ENCODE data around the gene TNPO3.
"Not testable (repeated sequence)": the region's sequence is repeated elsewhere in the genome, so short reads cannot be mapped to it uniquely, and the experiment has no call there.

The TNPO3 gene

DNA sequence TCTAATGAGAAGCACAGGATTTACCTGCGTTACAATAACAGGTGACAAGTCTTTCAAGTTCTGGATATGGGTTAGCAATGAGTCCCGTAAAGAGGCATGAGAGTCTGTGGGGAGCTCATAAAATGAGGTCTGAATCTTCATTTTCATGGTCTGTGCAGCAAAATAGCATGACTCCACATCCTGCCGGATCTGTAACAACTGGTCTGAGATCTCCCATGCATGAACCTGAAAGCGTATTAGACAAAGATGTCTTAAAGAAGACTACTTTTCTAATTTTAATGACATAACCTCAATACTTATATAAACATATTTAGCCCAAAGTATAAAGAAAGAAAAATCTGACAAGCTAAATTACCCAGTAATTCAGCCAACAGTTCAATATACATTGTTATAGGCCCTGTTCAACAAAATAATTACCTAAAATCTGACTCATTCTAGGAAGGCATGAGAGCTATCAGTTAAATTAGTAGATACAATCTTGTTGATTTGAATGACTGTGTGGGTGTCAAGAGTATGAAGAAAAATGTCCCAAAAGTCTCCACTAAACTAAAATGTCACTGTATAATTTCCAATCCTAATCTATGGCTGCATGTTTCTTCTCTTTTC lies 36.9 kb downstream of the TNPO3 start:
- no peak for DNase-seq

DNA sequence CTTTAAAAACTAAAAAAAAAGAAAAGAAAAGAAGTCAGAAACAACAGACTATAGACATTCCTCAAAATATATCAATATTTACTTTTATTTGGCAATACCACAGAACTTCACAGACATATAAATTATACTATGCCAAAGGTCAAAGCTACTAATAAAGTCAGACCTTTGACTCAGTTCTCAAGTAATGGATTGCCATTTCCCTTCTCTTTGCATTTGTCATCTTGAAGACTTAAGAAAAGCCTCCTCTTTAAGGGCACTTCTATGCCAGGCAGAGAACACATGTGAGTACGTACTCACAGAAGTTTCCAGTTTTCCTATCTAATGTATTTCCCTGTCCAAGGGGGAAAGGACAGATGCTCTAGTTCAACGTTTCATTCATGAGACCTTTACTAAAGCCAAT lies 37.6 kb downstream of the TNPO3 start:
- DNase-seq: no peak

DNA sequence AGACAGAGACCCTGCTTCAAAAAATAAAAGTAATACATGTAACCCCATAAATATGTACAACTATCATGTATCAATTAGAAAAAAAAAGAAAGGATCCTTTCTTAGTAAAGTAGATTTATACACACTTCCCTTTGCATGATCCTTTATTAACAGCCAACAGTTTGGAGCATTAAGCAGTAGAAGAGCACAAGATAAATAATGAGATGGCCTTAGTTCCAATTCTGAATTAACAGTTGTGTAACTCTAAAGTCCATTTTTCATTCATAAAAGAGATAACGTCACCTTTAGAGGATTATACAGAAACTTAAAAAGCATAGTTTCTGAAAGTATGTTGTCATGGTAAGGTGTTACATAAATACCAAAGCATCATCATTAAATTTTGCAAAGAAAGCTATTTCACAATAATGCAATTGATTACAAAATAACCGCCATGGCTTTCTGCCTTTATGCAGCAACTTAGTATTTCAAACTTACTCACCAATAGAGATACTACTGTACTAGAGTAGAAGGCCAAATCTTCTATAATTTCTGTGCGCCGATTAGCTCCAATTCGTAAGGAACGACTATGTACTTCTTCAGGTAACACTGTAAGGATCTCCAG lies 40.3 kb downstream of the TNPO3 start:
- DNase-seq: no peak

DNA sequence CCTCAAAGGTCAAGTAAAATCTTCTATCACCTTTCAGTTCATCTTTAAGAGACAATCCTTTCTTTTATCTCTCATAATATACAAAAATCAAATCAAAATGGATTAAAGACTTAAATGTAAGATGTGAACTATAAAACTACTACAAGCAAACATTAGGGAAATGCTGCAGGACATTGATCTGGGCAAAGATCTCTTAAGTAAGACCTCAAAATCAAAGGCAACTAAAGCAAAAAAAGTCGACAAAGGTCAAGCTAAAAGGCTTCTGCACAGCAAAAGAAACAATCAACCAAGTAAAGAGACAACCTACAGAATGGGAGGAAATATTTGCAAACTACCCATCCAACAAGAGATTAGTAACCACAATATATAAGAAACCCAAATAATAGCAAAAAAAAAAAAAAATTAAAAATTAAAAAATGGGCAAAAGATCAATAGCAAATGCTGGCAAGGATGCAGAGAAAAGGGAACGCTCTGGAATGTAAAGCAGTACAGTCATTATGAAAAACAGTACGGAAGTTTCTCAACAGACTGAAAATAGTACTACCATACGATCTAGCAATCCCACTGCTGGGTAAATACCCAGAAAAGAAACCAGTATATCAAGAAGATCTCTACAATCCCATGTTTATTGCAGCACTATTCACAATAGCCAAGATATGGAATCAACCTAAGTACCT lies 41.7 kb downstream of the TNPO3 start:
- DNase-seq: no peak

DNA sequence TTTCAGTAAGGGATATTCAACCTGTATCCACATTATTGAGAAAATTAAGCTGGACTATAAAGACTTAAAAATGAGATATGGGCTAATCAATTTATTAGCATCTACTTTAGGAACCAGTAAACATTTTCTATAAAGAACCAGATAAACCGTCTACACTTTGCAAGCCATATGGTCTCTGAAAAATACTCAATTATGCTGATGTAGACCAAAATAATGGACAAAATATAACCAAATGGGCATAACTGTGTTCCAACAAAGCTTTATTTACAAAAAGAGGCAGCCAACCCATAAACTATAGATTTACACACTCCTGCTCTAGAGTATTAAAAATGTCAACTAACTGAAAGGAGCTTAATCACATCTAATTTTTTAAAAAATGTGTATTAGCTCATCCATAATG lies 42.3 kb downstream of the TNPO3 start:
- no peak for DNase-seq

DNA sequence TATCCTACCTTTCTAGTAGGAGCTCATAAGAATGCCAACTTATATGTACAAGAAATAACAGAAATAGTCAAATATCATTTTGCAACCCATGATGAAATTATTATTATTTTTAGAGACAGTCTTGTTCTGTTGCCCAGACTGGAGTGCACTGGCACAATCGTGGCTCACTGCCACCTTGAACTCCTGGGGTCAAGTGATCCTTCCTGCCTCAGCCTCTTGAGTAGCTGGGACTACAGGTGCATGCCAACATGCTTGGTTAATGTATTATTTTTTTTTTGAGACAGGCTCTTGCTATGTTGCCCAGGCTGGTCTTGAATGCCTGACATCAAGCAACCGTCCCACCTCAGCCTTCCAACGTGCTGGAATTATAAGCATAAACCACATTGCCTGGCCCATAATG lies 44.8 kb downstream of the TNPO3 start:
- DNase-seq: no peak

DNA sequence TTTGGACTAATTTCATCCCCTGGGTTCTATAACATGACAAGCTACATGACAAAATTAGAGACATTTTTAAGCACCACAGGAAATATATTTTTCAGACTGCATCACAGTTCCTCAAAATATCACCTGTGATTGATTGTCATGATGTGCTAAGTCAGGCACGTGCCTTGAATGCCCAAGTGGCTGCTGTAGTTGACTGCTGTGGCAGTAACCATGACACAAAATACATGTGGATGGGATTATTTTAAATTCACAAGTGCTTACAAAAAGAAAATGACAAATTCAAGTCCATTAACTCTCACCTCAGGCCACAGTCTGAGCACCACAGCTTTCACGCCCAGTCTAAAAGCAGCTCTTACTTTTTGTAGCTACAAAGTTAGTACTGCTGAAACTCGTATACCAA lies 45.5 kb downstream of the TNPO3 start:
- no peak for DNase-seq

DNA sequence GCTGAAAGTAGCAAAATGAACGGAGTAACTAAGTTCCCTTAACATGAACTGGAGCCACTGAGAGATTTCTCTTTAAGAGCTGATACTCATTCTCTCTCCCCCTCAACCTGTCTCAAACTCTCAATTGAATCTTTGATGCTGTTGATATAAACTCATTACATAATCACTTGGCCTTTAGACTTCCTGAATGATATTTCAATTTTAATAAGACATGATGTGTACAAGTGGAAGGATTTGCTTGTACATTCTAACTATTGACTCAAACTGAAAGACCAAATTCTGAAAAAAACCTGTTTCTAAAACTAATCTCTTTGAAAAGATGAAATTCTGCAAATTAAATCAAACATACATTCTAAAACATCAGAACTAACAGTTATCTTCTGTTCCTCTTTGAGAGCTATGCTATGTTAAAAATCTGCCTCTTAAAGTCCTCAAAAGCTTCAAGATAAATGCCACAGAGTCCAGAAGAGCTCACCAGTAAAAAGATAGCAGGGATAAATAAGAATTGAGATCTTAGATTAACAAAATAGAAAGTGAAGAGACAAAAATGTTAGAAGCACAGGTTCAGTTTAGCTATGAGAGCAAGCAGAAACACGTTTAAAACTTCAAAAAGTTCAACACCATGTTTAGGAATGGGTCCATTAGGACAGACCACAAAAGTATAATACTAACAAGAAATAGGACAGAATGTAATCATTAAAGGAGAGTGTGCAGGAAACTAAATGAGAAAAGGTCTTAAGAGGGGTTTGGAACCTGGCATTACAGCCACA lies 46.1 kb downstream of the TNPO3 start:
- no peak for DNase-seq

DNA sequence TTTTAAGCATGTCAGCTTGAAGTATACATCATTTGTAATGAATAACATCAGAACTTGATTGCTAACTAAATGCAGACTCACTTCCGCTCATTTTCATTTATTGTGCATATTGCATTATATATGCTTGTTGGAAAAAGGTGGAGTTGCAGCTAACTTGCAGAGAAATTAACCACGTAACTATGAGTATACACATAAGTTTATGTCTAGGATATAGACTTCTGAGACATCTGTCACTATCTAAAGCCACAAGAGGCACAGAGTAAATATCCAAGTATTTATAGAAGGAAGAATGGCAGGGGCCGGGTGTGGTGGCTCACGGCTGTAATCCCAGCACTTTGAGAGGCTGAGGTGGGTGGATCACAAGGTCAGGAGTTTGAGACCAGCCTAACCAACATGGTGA lies 47.3 kb downstream of the TNPO3 start:
- DNase-seq: no peak

DNA sequence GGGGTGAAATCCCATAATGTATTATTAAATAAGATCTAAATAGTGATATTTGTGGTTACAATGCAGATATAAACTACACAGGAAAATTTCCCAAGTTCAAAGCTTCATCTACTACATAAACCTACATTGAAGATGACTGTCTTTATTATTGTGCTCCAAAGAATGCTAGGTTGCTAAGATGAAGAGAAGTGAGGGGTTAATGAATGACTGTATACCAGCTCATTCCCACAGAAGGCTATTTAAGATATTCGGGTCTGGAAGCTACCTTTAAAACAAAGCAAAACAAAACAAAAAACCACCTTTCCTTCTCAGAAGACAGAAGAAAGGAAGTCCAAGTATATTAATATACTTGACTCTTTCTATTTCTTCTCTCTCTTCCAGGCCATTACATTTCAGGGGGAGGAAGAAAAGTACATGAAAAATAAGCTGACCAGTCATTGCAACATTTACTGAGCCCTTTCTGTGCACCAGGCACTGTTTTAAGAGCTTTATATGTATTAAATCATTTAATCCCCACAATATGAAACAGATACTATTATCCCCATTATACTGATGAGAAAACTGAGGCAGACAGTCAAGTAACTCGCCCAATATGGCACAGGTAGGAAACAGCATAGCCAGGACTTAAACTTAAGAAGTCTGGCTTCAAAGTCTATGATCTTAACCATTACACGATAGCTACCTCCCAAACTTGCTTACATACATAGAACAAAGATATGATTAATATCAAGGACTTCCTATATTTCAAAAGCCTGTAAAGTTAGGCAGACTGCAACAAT lies 48.1 kb downstream of the TNPO3 start:
- no peak for DNase-seq

DNA sequence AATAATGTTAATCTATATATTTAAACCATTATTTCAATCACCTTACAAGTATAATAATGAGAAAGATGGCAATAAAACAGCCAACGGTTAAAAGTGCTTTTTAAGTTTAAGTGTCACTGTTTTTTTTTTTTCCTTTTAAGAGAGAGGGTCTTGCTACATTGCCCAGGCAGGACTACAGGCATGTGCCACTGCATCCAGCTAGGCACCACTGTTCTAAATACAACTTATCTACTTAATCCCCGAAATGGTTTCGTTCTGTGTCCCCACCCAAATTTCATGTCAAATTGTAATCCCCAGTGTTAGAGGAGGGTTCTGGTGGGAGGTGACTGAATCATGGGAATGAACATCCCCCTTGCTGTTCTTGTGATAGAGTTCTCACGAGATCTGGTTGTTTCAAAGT lies 49.7 kb downstream of the TNPO3 start:
- no peak for DNase-seq

DNA sequence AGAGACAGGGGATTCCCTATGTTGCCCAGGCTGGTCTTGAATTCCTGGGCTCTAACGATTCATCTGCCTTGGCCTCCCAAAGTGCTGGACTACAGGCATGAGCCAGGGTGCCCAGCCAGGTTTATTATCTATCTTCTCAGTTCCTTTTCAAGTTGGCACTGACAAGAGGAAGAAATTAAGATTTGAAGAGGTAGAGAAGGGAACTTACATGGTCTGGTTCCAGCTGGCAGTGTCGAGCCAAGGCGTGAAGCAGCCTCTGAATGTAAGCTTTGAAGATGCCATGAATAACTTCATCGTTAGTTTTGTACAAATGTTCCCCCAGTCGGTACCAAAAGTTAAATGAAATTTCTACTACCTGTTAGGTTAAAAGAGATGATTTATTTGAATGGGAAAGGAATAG lies 57.7 kb downstream of the TNPO3 start:
- no peak for DNase-seq

DNA sequence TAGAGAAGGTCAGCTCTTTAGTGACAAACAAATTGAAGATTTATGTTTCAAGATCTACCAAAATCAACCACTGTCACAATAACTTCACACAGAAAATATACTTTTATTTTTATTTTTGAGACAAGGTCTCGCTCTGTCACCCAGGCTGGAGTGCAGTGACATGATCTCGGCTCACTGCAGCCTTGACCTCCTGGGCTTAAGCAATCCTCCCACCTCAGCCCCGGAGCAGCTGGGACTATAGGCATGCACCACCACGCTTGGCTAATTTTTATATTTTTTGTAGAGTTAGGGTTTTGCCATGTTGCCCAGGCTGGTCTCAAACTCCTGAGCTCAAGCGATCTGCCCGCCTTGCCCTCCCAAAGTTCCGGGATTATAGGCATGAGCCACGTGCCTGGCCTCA lies 60.4 kb downstream of the TNPO3 start:
- not testable (repeated sequence) for DNase-seq

DNA sequence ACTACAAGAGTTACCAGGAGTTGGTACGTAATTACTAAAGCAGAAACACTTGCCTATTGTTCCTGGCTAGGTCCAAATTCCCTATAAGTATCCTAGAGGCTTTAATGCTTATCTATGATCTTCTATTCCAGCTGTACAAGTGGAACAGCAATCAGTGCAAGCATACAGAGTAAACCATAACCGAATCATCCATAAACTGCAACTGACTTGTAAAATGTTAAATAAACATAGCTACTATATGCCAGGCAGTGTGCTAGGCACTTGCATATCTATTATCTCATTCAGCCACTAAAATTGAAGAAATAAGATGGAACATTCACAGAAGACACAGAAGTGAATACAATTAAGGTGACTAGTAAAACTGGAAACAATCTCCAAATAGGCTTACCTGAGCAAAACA lies 61.5 kb downstream of the TNPO3 start:
- DNase-seq: no peak

DNA sequence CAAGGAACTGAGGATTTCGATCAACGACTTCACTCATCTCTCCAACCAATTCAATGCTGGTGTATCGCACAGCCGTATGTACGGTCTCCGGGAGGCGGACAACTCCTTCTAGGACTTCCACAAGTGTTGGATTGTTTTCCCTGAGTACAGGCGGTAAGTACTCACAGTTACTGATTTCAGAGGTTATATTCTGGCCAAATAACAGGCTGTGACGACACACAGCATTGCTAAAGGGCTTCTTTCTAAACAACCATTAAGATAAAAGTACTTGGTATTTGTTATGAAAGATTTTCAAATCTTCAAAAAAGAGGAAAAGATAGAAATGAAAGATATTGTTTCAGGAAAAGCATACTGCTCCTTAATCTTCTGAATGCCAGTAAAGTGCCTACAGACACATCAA lies 65.0 kb downstream of the TNPO3 start:
- DNase-seq: no peak

DNA sequence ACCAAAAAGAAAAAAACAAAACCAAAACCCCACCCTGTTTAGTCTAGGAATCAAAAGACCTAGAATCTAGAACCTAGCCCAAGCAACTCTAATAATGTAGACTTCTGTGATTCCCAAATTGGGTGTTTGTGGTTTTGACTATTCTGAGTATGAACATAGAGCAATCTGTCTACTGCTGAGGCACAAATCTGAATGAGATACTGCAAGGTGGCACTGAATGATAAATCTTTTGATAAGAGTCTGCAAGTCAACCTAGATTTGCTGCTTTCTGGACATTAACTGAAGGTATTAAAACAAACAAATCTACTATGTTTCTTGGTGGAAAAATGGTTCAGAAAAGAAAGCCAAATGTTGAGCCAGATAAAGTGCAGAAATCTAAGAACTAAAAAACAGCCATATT lies 66.5 kb downstream of the TNPO3 start:
- no peak for DNase-seq

DNA sequence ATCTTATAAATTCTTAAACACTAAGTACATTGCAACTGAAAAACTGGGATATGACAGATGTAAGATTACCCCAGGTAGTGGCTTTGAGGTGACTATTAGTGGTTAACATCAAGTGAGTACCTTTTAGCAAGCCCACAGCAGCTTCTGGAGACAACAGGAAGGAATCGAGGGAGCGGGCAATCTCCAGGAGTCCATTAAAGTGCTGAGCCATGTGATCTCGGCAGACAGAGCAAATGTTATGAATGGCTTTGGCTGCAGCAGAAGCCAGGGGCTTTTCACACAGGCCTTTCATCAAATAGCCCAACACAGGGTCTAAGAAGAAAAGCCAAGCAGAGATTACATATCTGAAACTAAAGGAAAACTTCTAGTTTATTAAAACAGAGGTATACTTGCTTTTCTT lies 68.3 kb downstream of the TNPO3 start:
- DNase-seq: peak in 7 of 56 donors; percentile 1 to 10 (median 4)

DNA sequence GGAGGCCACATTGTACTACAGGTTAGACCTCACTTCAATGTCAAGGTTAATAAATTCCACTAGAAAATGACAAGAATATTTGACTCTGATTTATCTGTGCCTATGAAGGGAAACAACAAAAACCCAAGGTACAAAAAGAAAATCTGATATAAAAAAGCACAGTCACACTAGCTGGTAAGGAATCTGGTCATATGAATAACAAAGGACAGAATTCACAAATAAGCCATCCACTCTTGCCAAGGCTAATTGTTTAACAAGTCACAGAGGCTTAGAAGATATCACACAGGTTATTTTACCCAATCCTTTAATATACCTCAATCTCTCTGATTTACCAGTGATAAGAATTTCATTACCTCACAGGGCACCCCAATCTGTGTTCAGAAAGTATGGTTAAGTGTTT lies 69.3 kb downstream of the TNPO3 start:
- DNase-seq: no peak

DNA sequence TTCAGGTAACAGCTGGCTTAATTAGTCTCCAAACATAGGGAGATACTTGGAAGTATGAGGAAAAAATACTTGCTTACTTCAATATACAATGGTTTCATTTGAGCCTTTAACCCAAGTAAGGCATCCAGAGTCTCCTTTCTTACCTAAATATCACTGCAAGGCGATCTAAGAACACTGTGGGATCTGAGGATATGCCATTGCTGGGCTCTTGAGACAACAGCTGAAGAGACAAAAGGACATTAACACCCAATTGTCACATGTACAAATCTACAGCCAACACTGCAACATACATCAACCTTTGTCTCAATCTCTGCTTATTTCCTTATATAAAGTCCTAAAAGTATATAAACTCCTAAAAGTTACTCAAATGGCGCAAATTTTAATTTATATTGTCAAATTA lies 72.8 kb downstream of the TNPO3 start:
- DNase-seq: no peak

DNA sequence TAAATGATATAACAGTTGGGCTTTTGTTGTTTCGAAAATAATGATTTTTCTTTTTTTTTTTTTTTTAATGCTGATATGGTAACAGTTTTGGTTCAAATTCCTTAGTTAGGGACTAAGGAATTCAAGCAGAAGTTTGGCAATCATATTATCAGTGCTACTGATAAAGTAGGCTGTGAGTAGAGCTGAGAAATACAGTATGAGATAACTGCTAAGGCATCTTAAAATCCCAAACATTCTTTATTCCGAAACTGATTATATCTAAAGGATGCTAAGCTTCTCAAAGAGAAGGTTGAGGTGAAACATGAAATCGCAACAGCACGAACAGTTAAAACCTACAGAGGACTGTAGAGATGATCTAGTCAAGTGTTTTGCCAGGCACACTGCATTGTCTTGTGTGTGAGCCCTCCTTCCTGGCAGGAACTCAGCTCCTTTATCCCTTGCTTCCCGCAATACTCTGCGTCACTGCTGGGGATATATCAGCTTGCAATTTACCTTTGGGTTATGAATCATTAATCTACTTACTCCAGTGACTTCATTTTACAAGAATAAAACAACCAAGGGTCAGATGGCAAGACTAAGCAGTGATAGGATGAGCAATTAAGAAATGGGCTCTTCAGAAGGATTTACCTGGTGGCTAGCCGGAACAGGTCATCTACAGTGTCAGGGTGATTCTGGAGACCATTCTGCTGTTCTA lies 80.5 kb downstream of the TNPO3 start:
- no peak for DNase-seq

DNA sequence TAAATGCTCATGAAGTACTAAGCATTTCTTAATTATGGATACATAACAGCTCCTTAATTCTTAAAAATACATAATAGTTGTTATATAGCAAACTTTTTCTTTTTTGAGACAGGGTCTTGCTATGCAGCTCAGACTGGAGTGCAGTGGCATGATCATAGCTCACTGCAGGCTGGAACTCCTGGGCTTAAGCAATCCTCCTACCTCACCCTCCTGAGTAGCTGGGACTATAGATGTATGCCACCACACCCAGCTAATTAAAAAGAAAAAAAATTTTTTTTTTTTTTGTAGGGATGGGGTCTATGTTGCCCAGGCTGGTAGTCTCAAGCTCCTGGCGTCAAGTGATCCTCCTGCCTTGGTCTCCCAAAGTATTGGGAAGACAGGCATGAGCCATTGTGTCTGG lies 86.3 kb downstream of the TNPO3 start:
- DNase-seq: no peak

Data from amygdala (tissue), 56 donors.